NOMO-1 (cell line): ENCODE data around the gene NPIPA8.
"Not testable (repeated sequence)": the region's sequence is repeated elsewhere in the genome, so short reads cannot be mapped to it uniquely, and the experiment has no call there.

Experiments
- DNase-seq, 2 experiments: peaks; one replicate each; lab custom pipeline; 2025; ENCODE audit not compliant: unreplicated experiment in 2 of 2; lab: John Stamatoyannopoulos, UW

The NPIPA8 gene

GRCh38 chr16:18286342-18286741, 50.2 kb downstream of the NPIPA8 start:
- not testable (repeated sequence) for DNase-seq

GRCh38 chr16:18280319-18280718, 56.2 kb downstream of the NPIPA8 start:
- not testable (repeated sequence) for DNase-seq

- DNase-seq = not testable (repeated sequence)
Measured at GRCh38 chr16:18276756-18277155, 59.8 kb downstream of the NPIPA8 start.

- DNase-seq = not testable (repeated sequence)
Measured at GRCh38 chr16:18270171-18270570, 66.4 kb downstream of the NPIPA8 start.
